GM13976 (cell line): ENCODE results near the gene HOXA9.

Experiments
- DNase-seq: peaks from one replicate; pipeline ENCODE4 v3.0.0; 2012; ENCODE audit warnings: low spot score
- in situ Hi-C: fragments of 300-500 bp; cut with MboI; formaldehyde crosslinking; loops from one replicate; pipeline ENCODE4 v1.12.0; 2022; ENCODE audit warnings: low sequenced_read_pairs, mixed read lengths, inconsistent platforms; ENCODE audit not compliant: unreplicated experiment
- TF ChIP-seq, protein P1 (sequence below): IDR thresholded peaks from 2 replicates; pipeline ENCODE4 v1.5.1; 2012; ENCODE audit warnings: borderline replicate concordance, mild to moderate bottlenecking; ENCODE audit not compliant: insufficient read depth; ENCODE audit errors: extremely low read depth, missing control alignments, control extremely low read depth

HOXA9 gene

DNA sequence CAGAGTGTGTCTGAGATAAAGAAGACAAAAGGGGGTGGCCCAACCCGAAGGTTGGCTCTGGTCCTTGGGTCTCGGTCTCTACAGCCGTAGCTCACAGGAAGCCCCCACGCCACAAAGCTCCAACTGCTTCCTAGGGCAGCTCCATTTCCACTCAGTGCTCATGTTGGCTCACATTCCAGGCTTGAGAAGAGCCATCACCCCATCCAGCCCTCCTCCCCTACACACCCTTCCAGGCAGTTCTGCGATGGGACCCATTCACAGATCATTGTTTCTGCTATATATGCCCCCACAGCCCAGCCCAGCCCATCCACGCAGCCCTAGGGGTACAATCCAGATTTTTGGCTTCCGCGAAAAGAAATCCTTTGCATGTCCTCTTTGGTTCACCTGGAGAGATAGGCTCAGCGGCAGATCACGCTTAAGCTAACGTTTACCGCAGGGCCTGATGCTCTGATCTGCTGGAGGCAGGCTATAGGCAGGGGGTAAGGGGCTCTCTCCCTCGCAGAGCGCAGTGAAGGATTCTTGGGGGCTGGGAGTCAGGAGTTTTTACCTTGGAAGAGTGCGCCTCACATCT lies 25.9 kb upstream of the HOXA9 start:
- no peak for DNase-seq
- in situ Hi-C loops: loop anchor here (10.0 kb wide), 2 partner anchors 54 to 734 kb away; partner anchors contain the start of gene EVX1
- TF ChIP-seq, protein P1, sequence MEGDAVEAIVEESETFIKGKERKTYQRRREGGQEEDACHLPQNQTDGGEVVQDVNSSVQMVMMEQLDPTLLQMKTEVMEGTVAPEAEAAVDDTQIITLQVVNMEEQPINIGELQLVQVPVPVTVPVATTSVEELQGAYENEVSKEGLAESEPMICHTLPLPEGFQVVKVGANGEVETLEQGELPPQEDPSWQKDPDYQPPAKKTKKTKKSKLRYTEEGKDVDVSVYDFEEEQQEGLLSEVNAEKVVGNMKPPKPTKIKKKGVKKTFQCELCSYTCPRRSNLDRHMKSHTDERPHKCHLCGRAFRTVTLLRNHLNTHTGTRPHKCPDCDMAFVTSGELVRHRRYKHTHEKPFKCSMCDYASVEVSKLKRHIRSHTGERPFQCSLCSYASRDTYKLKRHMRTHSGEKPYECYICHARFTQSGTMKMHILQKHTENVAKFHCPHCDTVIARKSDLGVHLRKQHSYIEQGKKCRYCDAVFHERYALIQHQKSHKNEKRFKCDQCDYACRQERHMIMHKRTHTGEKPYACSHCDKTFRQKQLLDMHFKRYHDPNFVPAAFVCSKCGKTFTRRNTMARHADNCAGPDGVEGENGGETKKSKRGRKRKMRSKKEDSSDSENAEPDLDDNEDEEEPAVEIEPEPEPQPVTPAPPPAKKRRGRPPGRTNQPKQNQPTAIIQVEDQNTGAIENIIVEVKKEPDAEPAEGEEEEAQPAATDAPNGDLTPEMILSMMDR: no peak

DNA sequence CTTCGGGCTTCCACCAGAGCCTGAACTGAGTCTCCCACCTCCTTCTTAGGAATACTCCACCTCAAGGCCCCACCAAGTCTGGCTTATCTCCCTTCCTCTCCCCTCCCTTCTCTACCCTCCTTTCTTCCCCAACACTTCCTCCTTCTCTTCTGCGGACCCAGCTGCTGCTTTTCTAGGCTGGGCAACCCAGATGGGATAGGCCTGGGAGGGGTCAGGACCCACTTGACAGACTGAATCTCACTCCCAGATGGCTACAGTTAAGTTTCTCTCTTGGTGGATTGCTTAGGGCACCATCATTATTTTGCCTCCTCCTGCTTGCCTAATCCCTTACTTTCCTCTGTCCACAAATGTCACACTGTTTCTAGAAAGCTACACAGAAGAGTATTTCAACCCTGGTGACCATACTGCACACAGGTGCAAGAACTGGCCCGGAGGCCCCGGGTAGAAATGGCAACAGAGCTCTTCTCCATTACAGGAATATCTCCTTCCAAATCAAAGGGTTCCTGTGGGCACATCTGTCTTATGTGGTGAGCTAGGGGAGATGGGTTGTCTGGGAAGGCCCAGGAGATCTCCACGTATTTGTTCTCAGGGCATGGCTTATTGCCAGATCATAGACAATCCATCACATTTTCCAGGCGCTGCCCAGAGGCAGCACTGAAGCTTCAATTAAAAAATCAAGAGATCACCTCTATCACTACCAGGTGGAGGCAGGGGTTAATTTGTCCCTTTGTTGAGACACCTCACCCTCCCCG lies 24.8 kb upstream of the HOXA9 start:
- TF ChIP-seq, protein P1: no peak
- DNase-seq: no peak
- in situ Hi-C loops: loop anchor here (10.0 kb wide), 2 partner anchors 55 to 735 kb away; partner anchors contain the start of gene EVX1

DNA sequence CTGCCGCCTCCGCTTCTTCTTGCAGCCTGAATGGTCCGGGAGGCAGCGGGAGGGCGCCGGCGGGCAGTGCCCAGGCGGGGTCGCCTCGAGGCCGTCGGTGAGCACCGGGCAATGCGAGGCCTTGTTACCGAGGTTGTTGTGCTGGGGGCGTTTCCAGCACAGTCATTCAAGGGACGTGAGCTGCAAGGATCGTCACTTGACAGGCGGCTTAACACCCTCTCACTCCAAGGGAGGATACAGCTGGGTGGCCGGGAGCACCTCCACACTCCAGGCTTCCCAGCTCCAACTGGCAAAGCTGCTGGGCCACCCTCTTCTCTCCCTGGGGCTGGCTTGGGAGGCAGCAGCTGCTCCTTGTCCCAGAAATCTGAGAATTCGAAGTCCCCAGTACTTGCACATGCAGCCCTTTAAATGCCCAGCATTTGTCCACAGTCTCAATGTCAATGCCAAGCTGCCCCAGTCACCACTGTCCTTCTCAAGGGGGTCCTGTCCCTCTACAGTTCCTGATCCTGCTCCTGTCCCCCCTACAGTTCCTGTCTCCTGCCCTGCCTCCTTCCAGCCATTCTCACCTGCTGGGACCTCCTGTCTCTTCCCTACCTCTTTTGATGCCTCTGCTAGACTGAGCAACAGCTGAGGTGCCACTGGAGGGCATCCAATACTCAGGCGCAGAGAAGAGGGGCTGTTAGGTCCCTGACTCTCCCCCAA lies 24.1 kb upstream of the HOXA9 start:
- in situ Hi-C loops: no loop called here
- TF ChIP-seq, protein P1: no peak
- DNase-seq: no peak

DNA sequence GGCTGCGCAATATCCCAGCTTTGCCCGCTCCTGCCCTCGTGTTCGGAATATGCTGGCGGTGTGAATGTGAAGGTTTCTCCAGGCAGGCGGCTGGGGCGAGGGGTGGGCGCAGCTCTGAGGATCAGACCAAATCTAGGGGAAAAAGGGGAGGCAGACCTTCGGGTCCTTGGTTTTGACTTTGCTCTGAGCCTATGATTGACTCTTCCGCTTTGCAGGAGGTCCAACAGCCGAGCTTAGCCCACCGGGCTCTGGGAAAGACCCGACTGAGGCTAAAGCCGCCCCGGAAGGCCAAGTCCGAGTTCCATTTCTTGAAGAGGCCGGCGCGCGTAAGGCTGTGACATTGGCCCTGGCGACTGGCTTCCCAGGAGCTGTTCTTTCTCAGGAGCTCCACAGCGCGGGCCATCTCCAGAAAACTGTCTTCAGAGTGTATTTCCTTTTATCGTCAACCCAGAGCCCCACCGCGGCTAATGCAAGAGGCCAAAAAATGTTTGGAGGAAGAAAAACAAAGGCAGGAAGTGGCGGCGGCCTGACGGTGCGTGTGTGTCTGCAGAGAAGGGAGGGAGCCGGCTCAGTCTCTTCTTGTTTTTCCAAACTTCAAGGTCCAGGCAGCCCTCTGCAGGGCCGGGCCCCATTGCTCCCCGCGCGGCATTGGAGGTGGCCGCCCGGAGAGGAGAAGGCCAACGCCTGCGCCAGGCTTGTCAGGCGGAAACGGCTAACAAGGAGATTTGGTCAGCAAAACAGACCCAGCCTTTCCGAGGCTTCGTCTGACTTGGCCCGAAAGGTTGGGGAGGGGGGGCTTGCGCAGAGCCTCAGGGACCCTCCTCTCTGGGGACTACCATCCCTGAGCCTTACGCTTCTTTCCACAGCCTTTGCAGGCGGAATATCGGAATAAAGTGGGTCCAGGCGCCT lies 23.3 kb upstream of the HOXA9 start:
- DNase-seq: no peak
- in situ Hi-C loops: no loop called here
- TF ChIP-seq, protein P1: no peak

DNA sequence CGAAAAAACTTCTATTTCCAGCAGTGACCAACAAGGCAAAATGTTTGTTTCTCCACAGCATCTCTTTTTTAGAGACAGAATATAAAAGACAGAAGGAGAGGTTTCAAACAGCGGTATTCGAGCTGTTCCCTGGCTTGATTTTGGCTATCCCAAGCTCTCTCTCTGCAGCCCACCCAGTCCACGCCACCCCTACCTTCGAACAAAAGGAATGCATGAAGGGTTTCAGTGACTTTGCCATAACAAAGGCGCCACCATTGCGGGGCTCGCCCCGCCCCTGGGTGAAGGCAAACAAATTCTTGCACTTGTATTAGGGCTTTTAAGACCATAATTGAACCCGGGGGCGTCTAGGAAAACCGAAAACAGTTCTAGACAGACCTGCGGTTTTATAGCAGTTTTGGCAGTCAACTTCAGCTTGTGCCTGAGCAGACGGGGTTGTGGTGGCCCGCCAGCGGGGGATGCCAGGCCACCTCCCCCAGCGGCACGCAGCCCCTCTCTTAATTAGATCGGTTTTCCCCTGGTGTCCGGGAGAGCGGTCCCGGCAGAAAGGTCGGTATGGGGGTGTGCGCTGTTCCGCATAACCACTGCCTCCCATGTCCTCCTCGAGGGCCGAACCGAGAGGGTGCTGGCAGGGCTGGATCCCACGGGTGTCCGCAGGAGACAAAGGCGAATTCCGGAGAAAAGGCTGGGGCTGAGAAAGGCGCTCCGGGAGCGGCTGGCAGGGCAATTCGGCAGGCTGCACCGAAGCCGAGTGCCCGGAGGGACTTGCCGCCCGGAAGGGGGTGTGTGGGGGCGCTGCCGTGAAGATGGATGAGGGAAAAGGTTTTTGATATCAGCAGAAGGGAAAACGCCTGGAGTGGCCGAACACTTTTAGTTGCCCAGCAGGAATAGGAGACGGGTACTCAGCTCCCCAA lies 22.4 kb upstream of the HOXA9 start:
- in situ Hi-C loops: no loop called here
- TF ChIP-seq, protein P1: no peak
- DNase-seq: no peak
